ENCODE results near the gene SUDS3.

SUDS3 gene

DNA sequence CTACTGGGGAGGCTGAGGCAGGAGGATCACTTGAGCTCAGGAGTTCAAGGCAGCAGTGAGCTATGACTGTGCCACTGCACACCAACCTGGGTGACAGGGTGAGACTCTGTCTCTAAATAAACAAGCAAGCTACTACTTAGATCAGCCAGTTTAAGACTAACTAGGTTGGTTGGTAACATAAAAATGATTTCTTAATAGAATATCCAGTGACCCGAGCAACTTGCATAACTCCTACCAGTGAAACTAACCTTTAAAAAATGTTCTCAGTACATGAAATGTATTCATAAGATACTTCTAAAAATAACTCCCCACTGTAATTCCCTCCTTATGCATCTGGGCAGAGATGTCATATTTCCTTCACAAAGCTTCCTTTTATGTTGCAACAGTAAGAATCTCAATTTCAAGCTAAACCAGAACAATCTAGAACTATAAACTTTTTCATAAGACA is 19.5 kb upstream of the SUDS3 start:
- no peak for DNase-seq (ENCODE audit: low read depth)

DNA sequence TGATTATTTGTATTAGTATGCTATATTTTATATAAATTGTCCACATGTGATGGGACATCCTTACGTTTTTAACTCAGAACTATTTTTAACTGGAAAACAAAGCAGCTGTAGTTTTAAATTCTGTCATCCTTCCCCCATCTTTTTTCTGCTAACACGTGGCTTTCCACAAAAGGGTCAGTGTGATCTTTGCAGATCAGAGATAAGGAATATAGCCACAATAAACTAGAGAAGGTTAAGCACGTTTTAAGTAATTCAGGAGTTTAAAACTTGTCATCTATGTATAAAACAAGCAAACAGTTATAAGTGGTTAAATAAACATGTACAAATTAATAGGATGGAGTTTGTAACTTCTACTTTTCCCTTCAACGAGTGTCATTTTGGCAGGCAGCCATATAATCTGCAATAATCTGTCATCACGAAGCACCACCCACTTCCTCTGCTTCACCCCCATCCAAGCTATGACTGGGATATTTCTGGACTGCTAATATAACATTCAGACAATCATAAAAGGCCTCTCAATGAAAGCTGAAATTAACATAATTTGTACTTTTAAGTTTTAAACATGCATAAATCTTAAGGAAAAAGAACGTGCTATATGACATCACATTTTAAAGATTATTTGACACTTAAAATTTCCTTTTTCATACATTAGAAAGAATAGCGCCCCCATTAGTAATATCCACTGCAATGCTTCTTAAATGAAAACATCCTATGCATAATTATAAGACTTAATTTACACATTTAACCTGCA is 18.9 kb upstream of the SUDS3 start:
- peak; percentile 5 for DNase-seq (ENCODE audit: low read depth)

DNA sequence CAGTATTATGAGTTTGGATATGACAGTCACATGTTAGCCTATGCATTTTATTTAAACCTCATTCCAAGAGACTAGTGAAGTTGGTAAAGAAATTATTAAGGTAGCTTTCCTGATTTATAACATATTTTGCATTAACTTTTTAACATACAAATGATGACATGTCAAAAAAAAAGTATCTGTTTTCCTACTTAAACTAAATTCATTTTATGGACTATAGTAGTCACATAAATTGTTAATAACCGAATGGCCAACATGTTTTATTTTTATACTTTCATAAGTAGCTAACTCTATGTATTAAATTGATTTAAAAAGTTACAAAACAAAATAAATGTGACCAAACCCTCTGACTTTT is 18.4 kb upstream of the SUDS3 start:
- no peak for DNase-seq (ENCODE audit: low read depth)

DNA sequence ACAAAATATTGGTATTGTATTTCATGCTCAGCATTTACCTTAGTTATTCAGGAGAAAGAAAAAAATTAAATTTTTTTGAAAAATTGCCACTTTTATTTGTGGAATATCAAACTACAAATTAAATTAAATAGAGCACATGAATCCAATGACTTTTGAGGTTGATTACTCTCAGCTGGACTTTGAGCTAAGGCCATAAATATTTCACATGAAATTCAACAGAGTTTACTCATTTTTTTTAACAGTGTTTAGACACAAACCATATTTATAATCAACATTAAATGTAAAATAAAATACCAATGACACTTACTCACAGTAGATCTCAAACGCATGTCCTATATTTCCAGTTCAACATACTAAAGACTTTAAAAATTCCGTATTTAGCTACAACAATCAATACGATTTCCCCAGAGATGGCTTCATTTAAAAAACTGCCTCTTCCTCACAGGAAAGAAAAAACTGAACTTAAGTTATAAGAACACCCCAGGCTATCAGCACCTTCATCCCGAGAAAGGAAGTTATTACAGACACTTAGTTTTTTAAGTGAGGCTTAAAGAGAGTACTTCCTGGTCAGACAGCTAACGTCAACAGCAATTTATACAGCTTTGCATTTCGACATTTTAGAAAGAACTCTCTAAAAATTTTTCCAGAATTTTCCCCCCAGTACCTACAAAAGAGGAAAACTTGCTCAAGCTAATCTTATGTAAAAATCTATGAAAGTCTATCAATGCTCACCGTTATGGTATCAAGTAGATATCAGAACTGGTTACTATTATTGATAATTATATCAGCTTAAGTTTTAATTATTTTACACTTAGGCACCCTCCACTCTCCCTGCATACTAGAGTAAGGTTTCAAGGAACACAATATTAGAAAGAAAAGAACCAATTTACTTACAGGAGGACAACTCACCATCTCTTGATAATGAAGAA is 17.5 kb upstream of the SUDS3 start:
- no peak for DNase-seq (ENCODE audit: low read depth)

DNA sequence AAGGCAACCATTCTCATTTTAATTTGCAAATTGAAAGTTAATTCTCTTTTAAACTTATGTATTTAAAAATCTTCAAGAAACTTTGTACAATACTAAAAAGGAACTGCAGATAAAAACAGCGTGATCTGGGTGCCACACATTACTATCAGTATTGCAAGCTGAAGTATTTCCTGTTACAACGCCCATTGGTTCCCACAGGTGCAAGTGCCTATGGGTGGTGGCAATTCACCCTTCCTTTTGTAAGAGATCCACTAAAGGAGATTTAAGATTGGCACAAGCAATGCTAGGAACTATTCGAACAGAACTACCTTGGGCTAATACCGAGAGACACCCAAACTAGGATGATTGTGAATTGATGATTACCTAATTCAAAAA is 16.8 kb upstream of the SUDS3 start:
- DNase-seq (ENCODE audit: low read depth), result no peak

DNA sequence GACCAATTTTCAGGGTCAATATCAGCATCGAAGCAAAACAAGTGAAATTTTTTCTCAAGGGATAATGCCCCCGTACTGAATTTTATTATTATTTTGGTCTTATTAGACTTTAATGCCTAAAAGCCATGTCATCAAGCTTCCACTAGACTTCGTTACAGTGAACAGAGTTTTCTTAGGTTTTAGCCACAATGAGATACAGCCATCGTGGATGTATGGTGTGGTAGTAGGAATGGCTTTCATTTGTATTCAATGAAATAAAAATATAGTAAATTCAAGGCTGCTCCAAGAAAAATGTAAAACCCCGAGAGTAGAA is 15.3 kb upstream of the SUDS3 start:
- no peak for DNase-seq (ENCODE audit: low read depth)

DNA sequence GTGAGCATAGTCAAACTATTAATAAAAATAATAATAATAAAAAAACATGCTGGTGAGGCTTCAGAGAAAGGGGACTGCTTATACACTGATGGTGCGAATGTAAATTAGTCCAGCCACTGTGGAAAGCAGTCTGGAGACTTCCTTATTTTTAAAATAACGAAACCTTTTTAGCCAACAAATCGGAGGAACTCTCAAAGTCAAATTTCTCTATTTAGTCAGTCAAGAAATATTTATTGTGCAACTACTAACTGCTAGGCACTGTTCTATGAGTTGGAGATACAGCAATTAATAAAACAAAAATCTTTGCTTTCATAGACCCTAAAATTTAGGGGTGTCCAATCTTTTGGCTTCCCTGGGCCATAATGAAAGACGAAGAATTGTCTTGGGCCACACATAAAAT is 14.5 kb upstream of the SUDS3 start:
- DNase-seq (ENCODE audit: low read depth), result no peak

DNA sequence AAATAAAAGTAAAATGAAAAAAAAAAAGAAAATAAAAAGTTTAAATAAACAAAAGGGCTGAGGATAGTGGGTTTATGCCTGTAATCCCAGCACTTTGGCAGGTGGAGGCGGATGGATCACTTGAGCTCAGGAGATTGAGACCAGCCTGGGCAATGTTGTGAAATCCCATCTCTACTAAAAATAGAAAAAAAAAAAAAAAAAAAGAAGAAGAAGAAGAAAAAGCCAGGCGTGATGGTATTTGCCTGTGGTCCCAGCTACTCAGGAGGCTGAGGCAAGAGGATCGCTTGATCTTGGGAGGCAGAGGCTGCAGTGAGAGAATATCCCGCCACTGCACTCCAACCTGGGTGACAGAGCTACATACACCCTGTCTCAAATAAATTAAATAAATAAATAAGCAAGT is 7.5 kb upstream of the SUDS3 start:
- DNase-seq (ENCODE audit: low read depth), result no peak

DNA sequence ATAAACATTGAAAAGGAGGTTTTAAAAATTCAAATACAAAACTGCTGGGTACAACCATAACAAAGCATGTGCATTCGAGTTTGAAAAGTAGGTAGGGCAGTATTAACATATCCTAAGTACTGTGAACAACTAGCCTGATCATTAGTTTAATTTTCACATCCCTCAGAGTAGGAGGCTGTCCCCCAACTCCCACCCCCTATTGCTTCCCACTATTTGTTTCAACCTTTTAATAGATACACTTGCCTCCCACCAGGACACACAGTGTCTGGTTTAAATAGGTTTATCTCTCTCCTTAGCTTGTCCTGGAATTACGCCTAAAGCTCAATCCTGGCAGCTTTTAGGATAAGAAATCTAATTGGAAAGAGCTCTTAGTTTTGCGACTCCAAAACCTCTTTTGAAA is 5.8 kb upstream of the SUDS3 start:
- no peak for DNase-seq (ENCODE audit: low read depth)

DNA sequence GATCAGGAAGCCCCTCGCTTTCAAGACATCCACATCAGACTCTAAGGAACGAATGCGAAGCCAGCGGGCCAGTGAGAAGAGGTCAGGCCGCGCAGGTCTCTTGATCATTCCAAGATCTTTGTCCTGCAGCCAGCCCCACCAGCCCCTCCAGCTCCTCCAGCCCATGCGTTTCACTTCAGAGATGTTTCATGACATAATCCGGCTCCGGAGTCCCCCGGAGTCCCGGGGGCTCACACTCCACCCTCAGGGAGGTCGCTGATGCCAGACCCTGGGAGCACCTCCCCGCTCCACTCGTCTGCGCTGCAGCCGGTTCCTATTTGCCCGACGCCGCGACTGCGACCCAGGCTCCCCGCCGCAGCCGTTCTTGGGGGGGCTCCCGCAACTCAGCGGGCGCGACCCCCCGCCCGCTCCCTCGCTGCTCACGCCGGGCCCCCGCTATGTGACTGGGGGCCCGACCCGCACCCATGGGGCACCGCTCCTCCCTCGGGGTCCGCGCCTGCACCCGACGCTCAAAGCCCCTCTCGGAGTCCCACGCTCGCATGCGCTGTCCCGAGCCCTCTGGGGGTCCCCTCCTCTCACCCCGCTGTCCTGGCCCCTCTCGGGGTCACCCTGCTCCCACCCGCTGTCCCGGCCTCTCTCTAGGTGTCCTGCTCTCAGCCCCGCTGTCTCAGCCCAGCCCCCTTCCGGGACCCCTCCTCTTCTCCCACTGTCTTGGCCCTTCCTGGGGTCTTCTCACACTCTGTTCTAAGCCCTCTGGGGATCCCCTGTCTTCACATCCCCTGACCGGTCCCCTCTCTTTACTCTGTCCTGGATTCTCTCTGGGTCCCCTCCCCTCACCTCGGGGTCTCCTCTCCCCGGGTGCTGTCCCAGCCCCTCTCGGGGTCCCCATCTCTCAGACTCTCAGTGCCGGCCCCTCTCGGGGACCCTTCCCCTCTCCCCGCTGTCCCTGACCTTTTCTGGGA is 4.8 kb upstream of the SUDS3 start:
- peak; percentile 4 for DNase-seq (ENCODE audit: low read depth)

DNA sequence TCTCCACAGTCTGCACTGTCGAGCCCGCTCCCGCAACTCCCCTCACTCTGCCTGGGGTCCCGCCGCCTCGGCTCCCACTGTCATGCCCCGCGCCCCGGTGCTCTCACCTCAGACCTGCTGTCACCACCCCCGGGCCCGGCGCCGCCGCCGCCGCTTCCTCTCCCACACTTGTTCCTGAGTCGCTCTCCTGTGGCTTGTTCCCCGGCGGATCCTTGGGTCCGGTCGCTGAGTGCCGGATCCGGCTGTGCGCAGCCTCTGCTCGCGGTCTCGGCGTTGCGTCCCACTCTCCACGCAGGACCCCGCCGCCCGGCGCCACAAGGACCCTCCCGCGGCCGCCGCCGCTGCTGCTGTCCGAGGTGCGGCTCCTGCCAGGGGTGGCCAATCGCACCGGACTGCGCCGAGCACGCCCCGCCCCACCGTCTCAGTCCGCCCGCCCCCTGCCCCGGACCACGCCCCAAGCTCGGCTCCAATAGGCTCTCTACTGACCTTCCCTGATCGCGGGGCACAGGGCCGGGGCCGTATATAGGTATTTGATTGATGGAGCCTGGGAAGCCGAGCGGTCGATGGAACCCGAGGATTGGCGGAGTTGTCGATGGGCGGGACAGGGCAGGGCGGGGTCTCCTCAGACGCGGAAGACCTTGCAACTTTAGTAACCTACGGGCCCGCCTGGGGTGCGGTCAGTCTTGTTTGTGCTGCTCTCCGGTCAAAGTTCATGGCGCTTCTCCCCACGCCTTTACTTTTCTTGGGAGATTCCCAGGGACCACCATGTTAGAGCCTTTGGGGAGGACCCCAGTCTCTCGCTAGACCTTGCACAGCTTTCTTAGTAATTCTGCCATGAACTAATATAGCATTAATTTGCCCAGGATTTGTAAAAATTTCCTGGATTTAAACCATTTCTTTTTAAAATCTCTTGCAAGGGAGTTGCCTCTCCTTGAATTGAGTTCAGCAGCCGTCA is 3.5 kb upstream of the SUDS3 start, which contains the start of gene TAOK3:
TSS of gene TAOK3 (minus strand) at position 367 of the 955 bp plus-strand sequence. CDS start 117,340 bp downstream, outside the sequence.
- peak; percentile 97 for DNase-seq (ENCODE audit: low read depth)

DNA sequence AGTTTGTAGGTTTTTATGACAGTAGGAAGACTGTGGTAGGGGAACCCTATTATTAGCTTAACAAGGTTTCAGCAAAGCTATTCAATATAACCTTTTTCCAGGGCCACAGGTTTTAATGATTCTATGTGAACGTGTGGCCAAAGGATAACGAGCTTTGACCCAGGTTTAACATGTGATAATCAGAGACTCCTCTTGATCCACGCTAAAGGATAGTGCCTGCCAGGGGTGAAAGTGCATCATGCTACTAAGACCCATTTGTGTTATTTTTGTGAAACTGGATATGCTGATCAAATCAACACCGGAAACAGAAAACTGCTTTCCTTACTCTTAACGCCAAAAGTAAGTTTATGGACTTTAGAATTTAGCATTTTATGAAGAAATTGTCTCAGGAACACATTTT is 2.7 kb upstream of the SUDS3 start:
- no peak for DNase-seq (ENCODE audit: low read depth)

DNA sequence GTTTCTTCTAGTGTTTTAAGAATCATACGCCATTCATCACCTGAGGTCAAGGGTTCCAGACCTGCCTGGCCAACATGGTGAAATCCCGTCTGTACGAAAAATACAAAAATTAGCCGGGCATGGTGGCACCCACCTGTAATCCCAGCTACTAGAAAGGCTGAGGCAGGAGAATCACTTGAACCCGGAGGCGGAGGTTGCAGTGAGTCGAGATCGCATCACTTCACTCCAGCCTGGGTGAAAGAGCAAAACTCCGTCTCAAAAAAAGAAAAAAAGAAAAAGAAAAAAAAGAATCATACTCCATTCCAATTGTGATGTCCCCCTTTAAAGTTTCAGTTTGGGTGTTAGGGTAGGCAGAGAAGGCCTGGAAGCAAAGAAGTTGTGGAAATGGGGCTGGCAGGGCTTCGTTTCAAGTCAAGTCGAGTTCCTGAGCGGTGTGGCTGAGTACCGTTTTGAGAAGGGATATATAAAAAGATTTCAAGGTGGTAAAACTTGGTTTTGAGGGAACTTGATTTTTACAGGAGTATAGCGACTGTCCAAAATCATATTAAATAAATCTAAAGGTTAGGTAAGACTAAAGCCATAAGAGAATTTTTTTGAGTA is 2.1 kb upstream of the SUDS3 start:
- DNase-seq (ENCODE audit: low read depth), result no peak

DNA sequence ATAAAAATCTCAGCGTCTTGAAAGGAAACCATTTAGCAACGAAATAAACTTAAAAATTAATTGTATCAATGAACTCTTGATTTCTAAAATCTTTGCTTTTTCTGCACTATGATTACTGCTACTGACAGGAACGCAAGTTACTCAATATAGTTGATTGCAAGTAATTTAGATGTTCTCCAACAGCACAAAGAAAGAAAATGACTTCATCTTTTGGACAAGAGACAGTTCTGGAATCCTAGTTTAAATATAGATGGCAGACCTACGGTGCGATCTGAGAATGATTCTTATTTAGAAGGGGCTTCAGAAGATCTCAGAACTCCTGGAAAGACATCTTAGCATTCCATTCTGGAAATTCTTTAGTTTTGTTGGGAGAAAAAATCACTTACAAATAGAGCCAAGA is 1.4 kb upstream of the SUDS3 start:
- no peak for DNase-seq (ENCODE audit: low read depth)

DNA sequence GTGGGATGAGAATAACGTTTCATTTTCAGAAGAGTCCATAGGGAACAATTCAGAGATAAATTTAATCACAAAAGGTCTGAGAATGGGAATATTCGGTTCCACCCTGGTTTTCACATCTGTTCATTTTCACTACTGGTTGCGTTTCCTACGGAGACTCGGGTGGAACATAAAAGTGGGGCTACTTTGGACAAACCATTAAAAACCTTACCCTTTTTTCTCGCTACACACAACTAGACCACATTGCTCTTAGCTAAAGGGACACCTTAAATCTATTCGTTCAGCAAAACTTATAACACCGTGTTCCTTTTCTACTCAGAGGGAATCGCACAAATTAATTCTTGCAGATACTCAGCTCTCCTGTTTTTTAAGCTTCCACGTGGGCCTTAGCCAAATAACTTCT is 1.0 kb upstream of the SUDS3 start:
- DNase-seq (ENCODE audit: low read depth), result no peak

DNA sequence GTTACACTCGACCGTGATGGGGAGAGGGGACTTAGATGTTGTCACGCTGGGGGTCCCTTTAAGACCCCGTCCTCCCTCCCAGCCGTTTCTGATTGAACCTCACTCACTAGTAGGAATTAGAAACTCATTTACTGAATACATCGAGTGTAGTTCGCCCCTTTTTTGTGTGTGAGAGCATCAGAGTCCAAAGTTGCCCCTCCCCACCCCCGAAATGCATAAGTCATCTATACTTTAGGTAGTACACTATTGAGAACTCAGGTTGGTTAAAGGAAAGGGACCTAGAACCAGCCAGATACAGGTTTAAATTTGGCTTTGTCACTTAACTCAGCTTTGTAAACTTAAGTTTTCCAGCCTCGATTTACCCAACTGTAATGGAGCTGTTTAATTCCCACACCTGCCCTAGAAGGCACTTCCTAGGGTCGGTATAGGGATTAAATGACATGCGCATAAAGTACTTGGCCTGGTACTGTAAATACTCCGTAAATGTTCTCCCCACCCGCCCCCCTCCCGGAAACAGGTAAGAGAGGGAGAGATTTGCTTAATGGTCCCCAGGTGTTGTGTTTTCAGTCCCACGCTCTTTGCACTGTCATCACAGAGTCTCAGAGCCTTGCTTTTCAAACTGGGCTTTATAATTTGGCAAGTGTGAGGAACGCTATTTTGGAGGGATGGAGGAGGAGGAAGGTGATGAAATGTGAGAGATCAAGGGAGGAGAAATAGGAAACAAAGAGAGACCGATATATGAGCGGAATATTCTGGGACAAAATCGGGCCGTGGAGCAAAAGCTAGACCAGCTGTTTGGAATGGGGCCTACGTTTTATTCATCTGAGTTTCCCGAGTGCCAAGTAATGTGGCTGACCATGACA is 897 bp downstream of the SUDS3 start:
- DNase-seq (ENCODE audit: low read depth), result no peak

DNA sequence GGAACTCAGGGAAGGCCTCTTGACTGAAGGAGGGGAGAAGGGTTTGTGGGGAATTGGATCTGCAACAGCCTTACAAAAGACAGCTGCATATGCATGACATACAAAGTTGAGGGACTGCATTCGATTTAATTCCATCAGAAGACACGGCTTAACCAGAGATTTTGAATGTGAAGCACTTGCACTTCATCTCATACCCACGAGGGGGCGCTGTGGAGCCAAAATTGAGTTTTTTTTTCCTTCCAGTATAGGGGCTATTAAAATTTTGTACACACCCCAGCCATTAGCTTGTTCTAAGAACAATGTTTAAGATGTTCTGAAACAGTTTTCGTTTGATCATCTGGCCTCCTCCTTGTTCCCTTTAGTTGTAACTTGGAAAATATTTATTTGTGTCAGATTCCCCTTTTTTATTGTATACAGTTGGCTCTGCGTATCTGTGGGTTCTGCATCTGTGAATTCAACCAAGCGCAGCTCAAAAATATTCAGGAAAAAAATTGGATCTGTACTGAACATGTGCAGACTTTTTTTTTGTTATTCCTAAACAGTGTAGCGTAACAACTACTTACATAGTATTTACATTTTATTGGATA is 1.6 kb downstream of the SUDS3 start:
- peak; percentile 61 for DNase-seq (ENCODE audit: low read depth)

DNA sequence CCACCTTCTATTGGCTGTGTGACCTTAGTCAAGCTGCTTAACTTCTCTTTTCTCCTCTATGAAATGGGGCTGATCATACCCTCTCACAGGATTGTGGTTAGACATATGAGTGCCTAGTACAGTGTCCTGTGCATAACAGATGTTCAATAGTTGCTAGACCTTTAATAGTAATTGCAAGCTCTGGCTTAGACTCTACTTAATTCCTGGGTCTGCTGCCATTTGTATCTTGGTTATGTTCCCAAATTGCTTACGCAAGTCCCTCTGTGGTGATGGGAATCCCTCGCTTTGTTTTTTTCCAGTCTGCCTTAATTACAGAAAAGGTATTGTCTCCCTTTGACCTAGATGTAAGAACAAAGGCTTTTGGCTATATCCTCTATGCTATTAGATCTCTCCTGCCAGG is 15.1 kb downstream of the SUDS3 start:
- DNase-seq (ENCODE audit: low read depth), result no peak

DNA sequence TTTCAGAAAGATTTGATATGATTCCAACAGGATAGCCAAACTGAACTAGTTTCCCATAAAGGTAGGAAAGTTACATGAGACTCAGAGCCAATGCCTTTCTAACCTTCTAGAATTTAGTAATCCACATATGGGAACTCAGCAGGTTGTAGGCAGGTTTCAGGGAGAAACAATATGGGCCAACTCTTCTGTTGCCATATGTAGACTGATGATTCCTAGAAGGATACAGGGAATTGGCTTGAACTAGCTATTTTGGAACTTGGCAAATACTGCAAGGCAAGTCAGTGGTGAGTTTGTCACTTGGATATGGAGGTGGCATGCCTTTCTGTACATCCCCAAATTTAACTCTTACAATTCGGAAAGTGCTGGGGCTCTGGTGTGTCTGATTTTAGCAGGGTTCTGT is 15.5 kb downstream of the SUDS3 start:
- DNase-seq (ENCODE audit: low read depth), result no peak

Data from activated T-helper 9 cell treated with anti-CD3 and anti-CD28 coated beads, Interleukin-2, amount 50 U/mL, for 16 hours (primary cell).